GM08714 (cell line): Measurements from ENCODE around the gene CCT7.
"Not testable (repeated sequence)": the region's sequence is repeated elsewhere in the genome, so short reads cannot be mapped to it uniquely, and the experiment has no call there.

Source experiments
- H3K4me3 ChIP-seq: fragments of 200-500 bp; sonication (Bioruptor generic); 2 replicates; pipeline ENCODE4 v1.5.1; 2014; ENCODE audit warnings: mild to moderate bottlenecking, low read length, inconsistent platforms
- ZNF274 ChIP-seq: IDR thresholded peaks from 2 replicates; pipeline ENCODE4 v1.6.1; 2012; ENCODE audit warnings: mild to moderate bottlenecking, low read depth, low read length

Gene CCT7

GRCh38 chr2:73233932-73234832 lies at the start of gene CCT7:
TSS of gene CCT7 (plus strand) at chr2:73234308. CDS start at chr2:73234379, 71 bp downstream.
- peak within 1 kb of the TSS; percentile 79 for H3K4me3 ChIP-seq
- no peak for TF ChIP-seq ZNF274

GRCh38 chr2:73185965-73186364 lies 48.1 kb upstream of the CCT7 start:
- no peak overlapping the region for H3K4me3 ChIP-seq
- TF ChIP-seq ZNF274 = no peak

- no peak overlapping the region for H3K4me3 ChIP-seq
- no peak for TF ChIP-seq ZNF274
These were observed 46.6 kb upstream of the CCT7 start for GRCh38 chr2:73187549-73187948.

- no peak for TF ChIP-seq ZNF274
These were observed 36.5 kb upstream of the CCT7 start for GRCh38 chr2:73197579-73197978.

GRCh38 chr2:73200281-73200680 lies 33.8 kb upstream of the CCT7 start:
- not testable (repeated sequence) for H3K4me3 ChIP-seq

More at GRCh38 chr2:73197579-73197978, 36.5 kb upstream of the CCT7 start:
- no peak overlapping the region for H3K4me3 ChIP-seq

- no peak within 1 kb of the TSS for H3K4me3 ChIP-seq
- TF ChIP-seq ZNF274 = no peak
These were observed 31.7 kb upstream of the CCT7 start, which contains the start of gene NOTO for GRCh38 chr2:73202156-73203054. TSS of gene NOTO (plus strand) at chr2:73202574. CDS start at chr2:73202667, 93 bp downstream.

- no peak overlapping the region for H3K4me3 ChIP-seq
- no peak for TF ChIP-seq ZNF274
These were observed 30.9 kb upstream of the CCT7 start for GRCh38 chr2:73203055-73203681.

GRCh38 chr2:73205611-73206010 lies 28.5 kb upstream of the CCT7 start:
- H3K4me3 ChIP-seq = no peak overlapping the region
- no peak for TF ChIP-seq ZNF274

GRCh38 chr2:73208258-73208657 lies 25.9 kb upstream of the CCT7 start:
- H3K4me3 ChIP-seq = no peak overlapping the region
- no peak for TF ChIP-seq ZNF274

GRCh38 chr2:73210019-73210418 lies 24.1 kb upstream of the CCT7 start:
- no peak for TF ChIP-seq ZNF274
- no peak overlapping the region for H3K4me3 ChIP-seq

GRCh38 chr2:73210696-73211095 lies 23.4 kb upstream of the CCT7 start:
- H3K4me3 ChIP-seq = no peak overlapping the region
- no peak for TF ChIP-seq ZNF274

- TF ChIP-seq ZNF274 = no peak
- no peak overlapping the region for H3K4me3 ChIP-seq
These were observed 22.0 kb upstream of the CCT7 start for GRCh38 chr2:73212098-73212447.

GRCh38 chr2:73212448-73213176 lies 21.5 kb upstream of the CCT7 start:
- no peak overlapping the region for H3K4me3 ChIP-seq
- TF ChIP-seq ZNF274 = no peak
